ENCODE data around the gene LCP2.

DNA sequence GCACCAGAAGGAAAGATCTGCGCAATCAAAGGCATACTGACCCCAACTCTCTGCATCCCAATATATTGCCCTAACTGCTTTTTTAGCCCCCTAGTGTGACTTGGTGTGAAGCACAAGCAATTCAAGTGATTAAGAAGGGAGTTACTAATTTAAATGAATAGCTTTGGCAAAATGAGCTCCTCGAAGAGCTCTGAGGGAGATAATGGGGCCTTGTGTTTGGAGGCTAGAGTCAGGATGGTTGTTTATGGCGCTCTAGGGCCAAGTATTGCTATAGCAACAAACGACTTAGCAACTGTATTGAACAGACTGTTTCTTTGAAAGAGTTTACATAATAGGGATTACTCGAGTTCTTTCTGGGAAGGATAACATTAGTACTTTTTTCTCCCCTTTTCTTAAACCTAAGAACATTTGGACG is 76.2 kb downstream of the LCP2 start:
- TF ChIP-seq CTCF (IDR thresholded peaks at IDR 0.05): no peak
- TF ChIP-seq POLR2A (IDR thresholded peaks at IDR 0.05): no peak
- no peak for TF ChIP-seq EP300 (IDR thresholded peaks at IDR 0.05)
